ENCODE data around the gene ACOX1.

Gene ACOX1

GRCh38 chr17:76008208-76008607 lies 29.2 kb upstream of the ACOX1 start:
- DNase-seq = no peak

DNA sequence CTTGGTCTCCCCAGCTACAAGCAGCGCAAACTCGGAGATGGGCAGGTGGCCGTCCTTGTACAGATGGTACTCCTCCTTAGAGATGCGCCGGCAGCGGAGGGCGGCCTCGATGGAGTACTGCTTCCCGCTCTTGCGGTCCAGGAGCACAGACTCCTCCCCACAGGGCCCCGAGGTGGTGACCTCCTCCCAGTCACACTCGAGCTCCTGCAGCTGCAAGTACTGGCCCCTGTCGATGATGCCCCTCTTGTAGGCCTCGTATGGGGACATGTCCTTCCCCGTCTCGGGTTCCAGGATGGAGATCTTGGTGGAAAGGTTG lies 28.8 kb upstream of the ACOX1 start:
- no peak for DNase-seq

DNA sequence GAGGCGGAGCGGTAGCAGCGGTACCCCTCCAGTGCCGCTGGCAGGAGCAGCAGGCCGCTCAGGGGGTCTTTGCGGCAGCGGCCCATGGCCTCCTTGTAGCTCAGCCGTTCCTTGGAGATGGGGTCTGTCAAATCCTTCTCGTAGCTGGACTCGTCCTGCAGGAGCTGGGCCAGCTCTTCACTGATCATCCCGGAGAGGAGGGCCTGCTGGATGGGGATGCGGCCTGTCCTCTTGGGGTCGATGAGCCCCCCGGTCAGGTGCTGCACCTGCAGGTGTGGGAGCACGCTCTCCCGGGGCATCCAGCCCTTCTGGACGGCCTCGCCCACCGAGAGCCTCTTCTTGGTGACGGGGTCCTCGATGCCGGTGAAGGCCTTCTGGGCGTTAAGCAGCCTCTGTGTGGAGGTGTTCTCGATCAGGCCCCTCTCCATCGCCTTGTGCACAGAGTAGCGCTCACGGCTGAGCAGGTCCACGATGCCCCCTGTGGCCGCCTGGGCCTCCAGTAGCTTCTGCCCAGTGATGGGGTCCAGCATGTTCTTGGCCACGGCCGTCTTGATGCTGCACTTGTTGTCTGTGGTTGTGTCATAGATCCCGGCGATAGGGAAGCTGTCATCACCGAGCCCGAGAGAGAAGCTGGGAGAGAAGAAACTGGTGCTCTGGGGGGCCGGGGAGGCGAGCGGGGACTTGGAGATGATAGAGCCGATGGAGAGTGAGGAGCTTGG lies 28.3 kb upstream of the ACOX1 start:
- no peak for DNase-seq

GRCh38 chr17:76005263-76006149 lies 26.5 kb upstream of the ACOX1 start:
- DNase-seq = peak; percentile 71

DNA sequence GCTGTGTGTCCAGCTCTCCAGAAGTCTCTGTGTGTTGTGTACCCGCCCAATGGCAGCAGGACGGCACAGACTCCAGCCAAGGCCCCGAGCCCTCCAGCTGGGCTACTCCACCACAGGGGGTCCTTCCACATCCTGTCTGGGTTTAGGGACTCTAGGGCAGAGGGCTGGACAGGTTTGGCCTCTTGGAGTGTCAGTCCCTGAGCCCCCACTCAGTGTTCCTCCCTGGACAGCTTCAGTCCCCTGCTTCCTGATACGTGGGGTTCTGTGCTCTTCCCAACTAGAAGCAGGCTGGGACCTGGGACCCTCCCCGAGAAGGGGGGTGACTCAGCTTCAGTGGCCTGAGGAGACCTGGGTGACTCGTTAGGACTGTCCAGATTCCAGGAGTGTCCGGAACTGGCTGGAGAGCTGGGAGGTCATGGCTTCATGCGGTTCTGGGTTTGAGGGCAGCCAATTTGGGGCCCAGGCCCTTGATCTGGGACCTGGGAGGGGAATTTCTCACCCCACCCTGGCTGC lies 25.8 kb upstream of the ACOX1 start:
- no peak for DNase-seq

- no peak for DNase-seq
Measured at GRCh38 chr17:76003915-76004314, 24.9 kb upstream of the ACOX1 start.

DNA sequence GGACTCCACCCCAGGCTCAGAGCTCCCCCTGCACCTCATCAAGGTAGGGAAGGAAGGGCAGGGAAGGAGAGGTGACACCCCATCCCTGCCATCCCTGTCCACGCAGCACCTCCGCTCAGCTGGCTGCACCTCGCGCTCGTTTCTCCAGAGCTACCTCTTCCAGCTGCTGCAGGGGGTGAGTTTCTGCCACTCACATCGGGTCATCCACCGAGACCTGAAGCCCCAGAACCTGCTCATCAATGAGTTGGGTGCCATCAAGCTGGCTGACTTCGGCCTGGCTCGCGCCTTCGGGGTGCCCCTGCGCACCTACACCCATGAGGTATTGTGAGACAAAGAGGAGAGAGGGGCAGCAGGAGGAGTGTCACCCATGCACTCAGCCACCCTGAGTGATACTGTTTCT lies 23.1 kb upstream of the ACOX1 start:
- DNase-seq = no peak

DNA sequence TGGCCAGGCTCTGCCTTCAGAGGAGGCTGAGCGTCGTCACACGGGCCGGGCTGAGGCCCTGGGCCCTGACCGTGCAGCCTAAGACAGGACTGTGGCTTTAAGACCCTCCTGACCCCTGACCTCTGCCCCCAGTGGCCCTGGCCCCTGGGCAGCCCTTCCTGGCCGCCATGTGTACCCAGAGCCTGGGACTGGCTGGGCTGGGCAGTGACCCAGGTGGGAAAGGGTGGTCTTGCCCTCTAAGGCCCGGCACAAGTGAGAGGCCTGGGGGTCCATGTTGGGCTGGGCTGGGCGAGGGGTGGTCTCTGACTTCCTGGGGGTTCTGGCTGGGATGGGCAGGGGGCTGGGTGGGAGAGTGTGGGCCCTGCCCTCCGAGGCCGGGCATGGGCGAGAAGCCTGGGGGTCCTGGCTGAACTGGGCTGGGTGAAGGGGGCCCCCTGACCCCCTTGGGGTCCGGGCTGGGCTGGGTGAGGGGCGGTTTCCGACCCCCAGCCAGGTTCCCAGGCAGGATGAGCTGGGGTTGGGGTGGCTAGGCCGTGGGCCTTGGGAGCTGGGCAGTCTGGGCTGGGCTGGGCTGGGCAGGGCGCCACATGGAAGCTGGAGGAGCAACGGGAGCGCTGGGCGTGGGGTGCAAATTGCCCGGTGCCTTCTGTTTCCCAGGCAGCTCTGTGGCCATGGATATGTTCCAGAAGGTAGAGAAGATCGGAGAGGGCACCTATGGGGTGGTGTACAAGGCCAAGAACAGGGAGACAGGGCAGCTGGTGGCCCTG lies 22.0 kb upstream of the ACOX1 start, which contains the start of gene CDK3:
TSS of gene CDK3 (plus strand) at position 101 of the 767 bp plus-strand sequence. CDS start at position 672, 571 bp downstream.
- DNase-seq = no peak

DNA sequence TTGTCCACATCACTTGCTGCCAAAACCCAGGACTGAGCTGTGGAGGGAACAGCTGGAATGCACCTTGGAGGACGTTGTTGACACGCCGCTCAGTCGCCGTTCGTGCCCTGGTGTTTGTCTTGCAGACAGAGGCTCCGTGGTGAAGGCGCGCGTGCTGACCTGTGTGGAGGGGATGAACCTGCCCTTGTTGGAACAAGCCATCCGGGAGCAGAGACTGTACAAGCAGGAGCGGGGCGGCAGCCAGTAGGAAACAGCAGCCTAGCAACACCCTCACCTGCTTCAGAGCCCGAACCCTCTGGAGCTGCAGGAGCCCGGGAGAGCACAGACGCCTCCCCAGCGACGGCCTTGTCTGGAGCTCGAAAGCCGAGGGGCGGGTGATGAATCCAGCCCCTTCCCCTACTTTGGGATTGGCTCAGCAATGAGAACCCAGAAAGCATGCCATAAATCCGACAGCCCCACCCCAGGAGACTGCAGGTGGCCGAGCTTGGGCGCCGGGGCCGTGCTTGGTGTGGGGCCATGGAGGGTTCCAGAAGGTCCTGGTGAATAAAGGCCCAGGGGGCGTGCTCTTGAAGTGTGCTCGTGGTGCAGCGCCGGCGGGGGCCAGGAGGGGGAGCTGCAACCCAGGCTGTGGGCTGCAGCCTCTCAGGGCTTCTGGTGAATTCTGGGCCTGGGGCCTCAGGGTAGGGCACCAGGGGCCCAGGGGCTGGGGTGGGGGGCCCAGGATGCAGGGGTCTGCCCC lies 21.2 kb upstream of the ACOX1 start:
- DNase-seq = peak; percentile 63

GRCh38 chr17:75998327-75998795 lies 19.4 kb upstream of the ACOX1 start:
- DNase-seq = no peak

DNA sequence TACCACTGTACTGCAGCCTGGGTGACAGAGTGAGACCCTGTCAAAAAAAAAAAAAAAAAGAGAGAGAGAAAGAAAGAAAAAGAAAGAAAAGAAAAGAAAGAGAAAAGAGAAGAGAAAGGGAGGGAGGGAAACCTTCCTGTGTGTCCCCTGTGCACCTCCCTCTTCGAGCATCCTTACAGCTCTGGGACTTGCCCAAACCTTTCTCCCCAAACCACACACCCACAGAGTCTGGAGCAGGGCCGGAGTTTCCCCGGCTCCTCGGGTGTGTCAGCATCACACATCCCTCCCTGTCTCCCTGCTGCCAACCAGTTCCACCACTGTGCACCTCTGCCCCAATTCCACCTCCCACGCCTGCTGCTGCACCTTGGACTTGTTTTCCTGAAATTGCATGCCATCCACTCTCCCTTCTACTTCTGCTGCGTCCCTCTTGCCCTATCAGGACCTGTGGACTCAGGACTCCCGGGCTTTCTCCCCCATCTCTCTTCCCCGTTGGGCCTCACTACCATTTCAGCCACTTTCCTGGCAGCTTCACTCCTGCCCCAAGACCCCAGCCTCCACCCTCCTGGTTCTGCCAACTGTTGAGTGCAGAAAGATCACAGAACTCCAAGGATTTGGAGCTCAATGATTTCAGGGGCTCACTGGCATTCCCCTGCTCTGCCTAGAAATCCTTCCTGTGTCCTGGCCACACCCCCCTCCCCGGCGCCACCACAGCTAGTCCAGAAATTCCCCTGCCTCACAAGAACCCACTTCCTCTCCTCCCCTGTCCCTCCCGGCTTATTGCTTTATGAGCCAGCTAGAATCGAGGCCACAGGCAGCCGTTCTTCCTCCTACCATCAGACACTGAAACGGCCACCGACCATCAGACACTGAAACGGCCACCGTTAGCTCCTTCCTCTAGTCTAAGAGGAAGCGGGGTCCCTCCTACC lies 18.0 kb upstream of the ACOX1 start:
- no peak for DNase-seq

- DNase-seq = no peak
Measured at GRCh38 chr17:75995385-75995925, 16.5 kb upstream of the ACOX1 start.

DNA sequence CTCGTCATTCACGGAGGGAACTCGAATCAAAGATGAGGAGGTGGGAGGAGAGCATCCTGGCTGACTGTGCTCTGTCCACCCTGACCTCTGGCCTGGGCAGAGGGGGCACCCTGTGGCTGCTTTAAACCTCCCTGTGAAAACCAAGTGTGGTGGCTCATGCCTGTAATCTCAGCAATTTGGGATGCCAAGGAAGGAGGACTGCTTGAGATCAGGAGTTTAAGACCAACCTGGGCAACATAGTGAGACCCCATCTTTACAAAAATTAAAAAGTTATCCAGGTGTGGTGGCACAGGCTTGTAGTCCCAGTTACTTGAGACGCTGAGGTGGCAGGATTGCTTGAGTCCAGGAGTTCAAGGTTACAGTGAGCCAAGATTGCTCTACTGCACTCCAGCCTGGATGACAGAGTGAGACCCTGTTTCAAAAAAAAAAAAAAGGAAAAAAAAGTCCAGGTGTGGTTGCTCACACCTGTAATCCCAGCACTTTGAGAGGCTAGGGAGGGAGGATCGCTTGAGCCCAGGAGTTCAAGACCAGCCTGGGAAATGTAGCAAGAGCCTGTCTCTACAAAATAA lies 15.9 kb upstream of the ACOX1 start:
- DNase-seq = no peak

DNA sequence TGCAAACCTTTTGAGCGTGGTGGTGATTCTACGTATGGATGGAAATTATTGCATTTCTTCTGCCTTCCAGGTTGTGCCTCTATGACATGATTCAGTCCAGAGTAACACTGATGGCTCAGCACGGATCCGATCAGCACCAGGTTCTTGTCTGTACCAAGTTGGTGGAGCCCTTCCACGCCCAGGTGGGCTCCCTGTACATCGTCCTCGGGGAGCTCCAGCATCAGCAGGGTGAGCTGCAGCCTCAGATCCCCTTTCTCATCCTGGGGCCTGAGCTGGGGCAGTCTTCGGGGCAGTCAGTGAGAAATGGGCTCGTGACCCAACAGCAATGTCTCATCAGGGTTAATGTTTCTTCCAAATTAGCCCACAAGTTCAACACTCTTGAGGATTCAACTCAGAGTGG lies 12.4 kb upstream of the ACOX1 start:
- no peak for DNase-seq

DNA sequence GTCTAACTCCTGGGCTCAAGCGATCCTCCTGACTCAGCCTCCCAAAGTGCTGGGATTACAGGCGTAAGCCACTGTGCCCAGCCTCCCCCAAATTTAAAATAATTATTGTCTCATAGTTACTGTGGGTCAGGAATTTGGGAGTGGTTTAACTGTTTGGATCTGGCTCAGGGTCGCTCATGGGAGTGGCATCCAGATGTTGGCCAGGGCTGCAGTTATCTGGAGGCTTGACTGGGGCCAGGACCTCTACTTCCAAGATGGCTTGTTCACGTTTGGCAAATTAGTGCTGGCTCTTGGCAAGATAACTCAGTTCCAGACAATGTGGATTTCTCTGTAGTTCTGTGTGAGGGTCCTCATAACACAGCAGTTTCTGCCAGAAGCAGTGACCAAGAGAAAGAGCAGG lies 8.1 kb upstream of the ACOX1 start:
- DNase-seq = no peak

DNA sequence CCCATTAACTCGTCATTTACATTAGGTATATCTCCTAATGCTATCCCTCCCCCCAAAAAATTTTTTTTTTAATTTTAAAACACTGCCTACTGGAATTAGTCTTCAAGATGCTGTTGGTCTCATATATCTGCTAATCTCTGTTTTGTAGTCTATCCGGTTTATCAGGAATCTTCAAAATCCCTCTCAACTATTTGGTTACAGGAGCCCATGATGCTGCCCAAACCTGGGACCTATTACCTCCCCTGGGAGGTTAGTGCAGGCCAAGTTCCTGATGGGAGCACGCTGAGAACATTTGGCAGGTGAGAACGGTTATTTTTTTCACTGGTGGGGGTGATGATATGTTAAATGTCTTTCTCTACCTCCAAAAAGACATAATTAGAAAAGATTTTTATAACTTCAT lies 7.0 kb upstream of the ACOX1 start:
- no peak for DNase-seq

DNA sequence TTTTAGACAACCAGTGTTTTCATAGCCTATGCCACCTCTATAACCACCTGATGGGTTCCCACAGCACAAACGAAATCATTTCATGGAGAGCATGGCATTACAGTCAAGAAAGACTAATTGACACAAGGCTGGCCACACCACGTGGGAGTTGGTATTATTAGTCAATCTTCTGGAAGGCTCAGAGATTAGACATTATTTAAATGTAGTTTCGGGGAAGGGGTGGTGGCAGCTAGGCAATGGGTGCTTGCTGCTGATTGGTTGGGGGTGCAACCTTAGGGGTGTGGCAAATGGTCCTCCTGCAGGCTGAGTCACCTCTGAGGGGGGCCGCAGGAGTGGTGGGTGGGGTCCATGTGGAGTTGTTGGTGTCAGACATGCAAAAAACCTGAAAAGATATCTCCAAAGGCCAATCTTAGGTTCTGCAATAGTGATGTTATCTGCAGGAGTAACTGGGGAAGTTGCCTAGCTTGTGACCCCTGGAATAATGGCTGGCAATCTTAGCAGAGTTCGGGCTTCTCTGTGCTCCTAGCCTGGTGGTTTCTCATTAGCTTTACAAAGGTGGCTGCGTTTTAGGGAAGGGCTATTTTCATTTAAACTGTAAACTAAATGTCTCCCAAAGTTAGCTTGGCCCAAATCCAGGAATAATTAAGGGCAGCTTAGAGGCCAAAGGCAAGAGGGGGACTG lies 4.7 kb upstream of the ACOX1 start:
- DNase-seq = no peak

DNA sequence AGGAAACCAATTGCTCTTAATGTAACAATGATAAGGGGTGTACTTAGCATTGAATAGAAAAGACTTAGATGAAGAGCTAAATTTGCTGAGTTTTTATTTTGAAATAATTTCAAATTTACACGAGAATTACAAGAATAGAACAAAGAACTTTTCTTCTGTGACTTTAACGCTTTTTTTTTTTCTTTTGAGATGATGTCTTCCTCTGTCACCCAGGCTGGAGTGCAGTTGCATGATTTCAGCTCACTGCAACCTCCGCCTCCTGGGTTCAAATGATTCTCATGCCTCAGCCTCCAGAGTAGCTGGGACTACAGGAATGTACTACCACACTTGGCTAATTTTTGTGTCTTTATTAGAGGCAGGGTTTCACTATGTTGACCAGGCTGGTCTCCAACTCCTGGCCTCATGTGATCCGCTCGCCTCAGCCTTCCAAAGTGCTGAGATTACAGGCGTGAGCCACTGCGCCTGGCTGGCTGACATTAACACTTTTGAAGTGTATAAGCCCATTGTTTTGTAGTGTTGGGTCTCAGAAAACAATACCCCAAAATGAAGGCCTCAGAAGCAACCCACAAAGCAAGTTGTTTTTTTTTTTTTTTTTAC lies 2.2 kb upstream of the ACOX1 start:
- no peak for DNase-seq

DNA sequence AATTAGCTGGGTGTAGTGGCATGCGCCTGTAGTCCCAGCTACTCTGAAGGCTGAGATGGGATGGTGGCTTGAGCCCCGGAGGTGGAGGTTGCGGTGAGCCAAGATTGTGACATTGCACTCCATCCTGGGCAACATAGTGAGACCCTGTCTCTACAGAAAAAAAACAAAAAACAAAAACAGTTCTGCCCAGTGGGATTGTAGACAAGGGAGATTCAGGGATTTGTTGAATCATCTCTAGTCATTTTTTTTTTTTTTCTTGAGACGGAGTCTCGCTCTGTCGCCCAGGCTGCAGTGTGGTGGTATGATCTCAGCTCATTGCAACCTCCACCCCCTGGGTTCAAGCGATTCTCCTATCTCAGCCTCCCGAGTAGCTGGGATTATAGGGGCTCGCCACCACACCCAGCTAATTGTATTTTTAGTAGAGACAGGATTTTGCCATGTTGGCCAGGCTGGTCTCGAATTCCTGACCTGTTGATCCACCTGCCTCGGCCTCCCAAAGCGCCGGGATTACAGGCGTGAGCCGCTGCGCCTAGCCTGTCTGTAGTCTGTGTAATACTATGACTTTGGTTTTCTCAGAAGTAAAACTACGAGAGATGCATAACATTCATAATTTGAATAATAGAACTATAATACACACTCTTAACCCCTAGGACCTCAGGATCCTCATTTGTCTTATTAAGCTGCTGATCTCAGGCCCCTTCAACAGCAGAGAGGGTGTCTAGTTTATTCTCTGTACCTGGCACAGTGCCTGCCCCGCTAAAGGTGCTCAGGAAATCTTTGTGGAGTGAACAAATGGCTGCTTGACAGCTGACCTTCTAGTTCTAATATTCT lies 1.4 kb upstream of the ACOX1 start:
- peak; percentile 13 for DNase-seq

Data from retina (tissue), 1 donor.